GM19099 (cell line): ENCODE data around the gene ANKEF1.

Source experiments
- POLR2A ChIP-seq: IDR thresholded peaks from 3 replicates; pipeline ENCODE4 v1.6.1; 2011; ENCODE audit warnings: low read depth; ENCODE audit not compliant: insufficient read length; ENCODE audit errors: extremely low read depth

The ANKEF1 gene

GRCh38 chr20:10034717-10035571 is at the start of gene ANKEF1:
Gene ANKEF1, plus strand, starts transcription at chr20:10034987. Its CDS starts 3,315 bp downstream, at chr20:10038302.
- no peak for TF ChIP-seq POLR2A

- no peak for TF ChIP-seq POLR2A
Measured at GRCh38 chr20:9985281-9985680, 49.5 kb upstream of the ANKEF1 start.

GRCh38 chr20:9985773-9986172 is 49.0 kb upstream of the ANKEF1 start:
- TF ChIP-seq POLR2A: no peak

- no peak for TF ChIP-seq POLR2A
Measured at GRCh38 chr20:9989066-9989724, 45.6 kb upstream of the ANKEF1 start.

GRCh38 chr20:9993137-9993536 is 41.6 kb upstream of the ANKEF1 start:
- no peak for TF ChIP-seq POLR2A

GRCh38 chr20:9994676-9995075 is 40.1 kb upstream of the ANKEF1 start:
- no peak for TF ChIP-seq POLR2A

GRCh38 chr20:9995510-9996272 is 39.1 kb upstream of the ANKEF1 start:
- no peak for TF ChIP-seq POLR2A

GRCh38 chr20:9996944-9997343 is 37.8 kb upstream of the ANKEF1 start:
- no peak for TF ChIP-seq POLR2A

GRCh38 chr20:9999645-10000044 is 35.1 kb upstream of the ANKEF1 start:
- TF ChIP-seq POLR2A: no peak

GRCh38 chr20:10002866-10003265 is 31.9 kb upstream of the ANKEF1 start:
- no peak for TF ChIP-seq POLR2A

GRCh38 chr20:10004900-10005299 is 29.9 kb upstream of the ANKEF1 start:
- no peak for TF ChIP-seq POLR2A

- TF ChIP-seq POLR2A: no peak
Measured at GRCh38 chr20:10005885-10006284, 28.9 kb upstream of the ANKEF1 start.

GRCh38 chr20:10006447-10007090 is 28.2 kb upstream of the ANKEF1 start:
- no peak for TF ChIP-seq POLR2A

GRCh38 chr20:10007158-10007557 is 27.6 kb upstream of the ANKEF1 start:
- TF ChIP-seq POLR2A: no peak

- no peak for TF ChIP-seq POLR2A
Measured at GRCh38 chr20:10007747-10008146, 27.0 kb upstream of the ANKEF1 start.
